Measurements from ENCODE around the gene KISS1.

KISS1 gene

GRCh38 chr1:204153667-204154066 is 42.6 kb downstream of the KISS1 start:
- DNase-seq (ENCODE audit: low read depth, low spot score) = no peak
- TF ChIP-seq CTCF (IDR thresholded peaks at IDR 0.05; ENCODE audit: low read depth, low read length) = no peak
- no peak overlapping the region for H3K4me3 ChIP-seq (ENCODE audit: low read depth, low read length)
- in situ Hi-C loops (cut with HindIII; ENCODE audit: low sequenced_read_pairs) = no loop called here

- in situ Hi-C loops (cut with HindIII; ENCODE audit: low sequenced_read_pairs) = no loop called here
- peak overlapping the region; percentile 53 for H3K4me3 ChIP-seq (ENCODE audit: low read depth, low read length)
- no peak for TF ChIP-seq CTCF (IDR thresholded peaks at IDR 0.05; ENCODE audit: low read depth, low read length)
- no peak for DNase-seq (ENCODE audit: low read depth, low spot score)
Measured at GRCh38 chr1:204152310-204153044, 43.8 kb downstream of the KISS1 start.

GRCh38 chr1:204151552-204152309 is 44.6 kb downstream of the KISS1 start, which contains the start of gene ETNK2:
TSS of gene ETNK2 (minus strand) at chr1:204152044. CDS start at chr1:204151852, 192 bp downstream.
- TF ChIP-seq CTCF (IDR thresholded peaks at IDR 0.05; ENCODE audit: low read depth, low read length) = no peak
- DNase-seq (ENCODE audit: low read depth, low spot score) = peak; percentile 53
- H3K4me3 ChIP-seq (ENCODE audit: low read depth, low read length) = peak within 1 kb of the TSS; percentile 54
- in situ Hi-C loops (cut with HindIII; ENCODE audit: low sequenced_read_pairs) = no loop called here

- no peak for TF ChIP-seq CTCF (IDR thresholded peaks at IDR 0.05; ENCODE audit: low read depth, low read length)
- DNase-seq (ENCODE audit: low read depth, low spot score) = no peak
- in situ Hi-C loops (cut with HindIII; ENCODE audit: low sequenced_read_pairs) = no loop called here
- H3K4me3 ChIP-seq (ENCODE audit: low read depth, low read length) = peak overlapping the region; percentile 54
Measured at GRCh38 chr1:204150702-204151551, 45.4 kb downstream of the KISS1 start.

DNA sequence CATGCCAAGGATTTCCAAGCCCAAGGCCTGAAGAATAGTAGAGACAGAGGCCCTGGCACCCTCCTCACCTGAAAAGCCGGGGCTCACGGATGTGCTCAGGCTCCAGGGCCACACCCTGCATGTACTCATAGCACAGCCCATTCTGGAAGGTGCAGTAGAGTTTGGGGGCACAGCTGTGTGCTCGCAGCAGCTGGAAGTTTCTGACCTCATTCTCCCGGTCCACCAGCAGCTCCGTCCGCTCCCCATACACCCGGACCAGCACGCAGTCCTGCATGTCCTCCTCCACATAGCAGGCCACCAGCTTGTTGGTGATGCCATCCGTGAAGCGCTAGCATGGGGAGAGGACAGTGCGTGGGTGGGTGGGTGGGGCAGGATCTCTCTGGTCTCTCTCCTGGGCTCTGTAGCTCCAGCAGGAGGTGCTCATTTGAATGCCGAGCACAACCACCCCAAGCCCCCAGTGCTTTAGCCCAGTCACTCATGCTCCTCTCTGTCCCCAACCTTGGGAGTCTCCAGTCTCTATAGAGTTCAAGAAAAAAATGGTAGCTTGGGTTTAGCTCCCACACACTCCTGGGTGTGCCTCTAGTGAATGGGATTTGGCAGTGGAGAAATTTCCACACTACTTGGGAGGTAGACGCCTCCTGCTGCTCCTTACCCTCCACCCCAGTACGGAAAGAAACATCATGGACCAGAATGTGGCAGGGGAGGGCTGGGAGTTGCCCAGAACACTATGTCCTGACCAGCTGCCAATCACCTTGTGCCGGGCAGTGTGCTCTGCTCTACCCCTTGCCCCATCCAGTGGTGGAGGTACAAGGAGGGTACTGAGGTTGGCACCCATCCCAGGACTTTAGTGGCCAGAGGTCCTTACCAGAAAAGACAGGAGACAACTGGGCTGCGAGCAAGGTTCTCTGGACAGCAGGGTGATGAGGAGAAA is 46.4 kb downstream of the KISS1 start:
- DNase-seq (ENCODE audit: low read depth, low spot score) = no peak
- in situ Hi-C loops (cut with HindIII; ENCODE audit: low sequenced_read_pairs) = loop anchor here (25.0 kb wide), 1 partner anchor 288 kb away; the partner anchor contains the start of gene SNRPE
- no peak for TF ChIP-seq CTCF (IDR thresholded peaks at IDR 0.05; ENCODE audit: low read depth, low read length)
- H3K4me3 ChIP-seq (ENCODE audit: low read depth, low read length) = no peak overlapping the region
